HG03159 (cell line): ENCODE results near the gene NR1H4.
"Not testable (repeated sequence)": the region's sequence is repeated elsewhere in the genome, so short reads cannot be mapped to it uniquely, and the experiment has no call there.

Source experiments
- ATAC-seq: cut with Tn5 transposase; IDR thresholded peaks from one replicate; pipeline ENCODE4 v1.9.1; 2021; ENCODE audit warnings: mild to moderate bottlenecking, moderate library complexity; ENCODE audit not compliant: unreplicated experiment

The NR1H4 gene

GRCh38 chr12:100473716-100474150 lies at the start of gene NR1H4:
Gene NR1H4, plus strand, starts transcription at chr12:100473866. Its CDS starts 19,458 bp downstream, at chr12:100493324.
- ATAC-seq, result no peak

- no peak for ATAC-seq
These were observed 47.5 kb upstream of the NR1H4 start for GRCh38 chr12:100426145-100426544.

DNA sequence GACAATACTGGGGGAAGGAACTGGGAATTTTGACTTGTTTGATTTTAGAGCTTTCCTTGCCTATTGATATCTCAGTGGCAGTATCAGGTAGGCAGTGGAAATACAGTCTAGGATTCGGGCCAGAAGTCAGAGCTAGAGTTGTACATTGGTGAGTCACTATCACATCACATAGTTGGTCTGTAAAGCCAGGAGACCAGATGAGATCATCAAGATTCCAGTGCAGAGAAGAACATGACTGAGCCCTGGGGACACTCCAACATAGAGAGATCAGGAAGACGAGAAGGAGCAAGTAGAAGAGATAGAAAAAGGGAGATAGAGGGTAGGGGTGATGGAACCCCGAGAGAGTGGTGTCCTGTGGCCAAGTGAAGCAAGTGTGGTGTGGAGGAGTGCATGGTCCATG lies 46.6 kb upstream of the NR1H4 start:
- ATAC-seq, result no peak

- not testable (repeated sequence) for ATAC-seq
These were observed 43.4 kb upstream of the NR1H4 start for GRCh38 chr12:100430251-100430650.

DNA sequence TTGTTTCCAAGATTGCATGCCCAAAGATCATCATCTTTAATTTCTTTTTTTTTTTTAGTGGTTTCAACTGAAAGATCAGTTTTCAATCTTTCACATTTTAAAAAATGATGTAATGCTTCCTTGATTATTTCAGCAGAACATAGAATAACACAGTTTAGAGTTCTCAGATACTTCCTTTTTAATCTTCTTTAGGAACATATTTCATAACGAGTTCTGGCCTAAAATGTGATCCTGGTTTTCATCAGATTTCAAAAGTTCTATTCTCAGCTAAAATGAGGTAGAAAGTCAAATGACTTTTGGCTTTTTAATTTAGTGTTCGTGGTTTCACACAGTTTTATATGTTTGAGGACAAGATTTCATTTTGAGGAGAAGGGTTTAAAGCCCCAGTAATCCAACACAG lies 40.0 kb upstream of the NR1H4 start:
- no peak for ATAC-seq

- no peak for ATAC-seq
These were observed 39.5 kb upstream of the NR1H4 start for GRCh38 chr12:100434177-100434576.

GRCh38 chr12:100435957-100436356 lies 37.7 kb upstream of the NR1H4 start:
- ATAC-seq, result no peak

DNA sequence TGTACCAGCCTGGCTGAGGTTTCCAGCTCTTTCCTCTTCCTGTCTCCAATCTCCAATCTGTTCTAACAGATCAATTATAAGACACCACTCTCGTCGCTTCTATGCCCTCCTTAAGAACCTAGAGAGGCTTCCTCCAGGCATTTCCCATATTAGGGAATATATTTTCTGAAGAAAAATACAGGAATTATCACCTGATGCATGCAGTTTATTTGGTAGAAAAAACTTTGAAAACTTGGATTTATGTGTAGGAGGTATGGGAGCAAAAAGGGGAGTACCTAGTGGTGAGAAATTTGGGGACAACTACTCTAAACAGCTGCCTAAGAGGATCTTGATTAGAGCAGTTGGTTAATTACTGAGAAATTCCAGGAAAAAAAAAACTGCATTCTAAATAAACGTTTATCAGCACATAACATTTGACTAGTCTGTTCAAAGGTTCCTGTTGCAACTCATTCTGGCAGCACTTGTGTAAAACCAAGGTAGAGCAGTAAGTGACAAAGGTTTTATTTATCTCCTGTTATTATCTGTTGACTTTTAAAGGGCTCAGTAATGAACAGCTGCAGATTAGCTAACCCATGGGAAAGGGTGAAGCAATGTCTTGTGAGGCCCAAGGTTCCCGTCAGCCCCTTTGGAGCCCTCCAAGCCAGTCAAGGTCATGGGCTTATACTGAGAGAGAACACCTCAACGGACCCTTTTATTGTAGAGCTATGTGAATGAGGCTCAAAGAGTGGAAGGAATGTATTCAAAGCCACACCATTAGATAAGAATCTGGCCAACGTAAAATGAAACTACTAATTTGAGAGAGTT lies 36.4 kb upstream of the NR1H4 start:
- no peak for ATAC-seq

GRCh38 chr12:100439797-100440196 lies 33.9 kb upstream of the NR1H4 start:
- ATAC-seq, result no peak

DNA sequence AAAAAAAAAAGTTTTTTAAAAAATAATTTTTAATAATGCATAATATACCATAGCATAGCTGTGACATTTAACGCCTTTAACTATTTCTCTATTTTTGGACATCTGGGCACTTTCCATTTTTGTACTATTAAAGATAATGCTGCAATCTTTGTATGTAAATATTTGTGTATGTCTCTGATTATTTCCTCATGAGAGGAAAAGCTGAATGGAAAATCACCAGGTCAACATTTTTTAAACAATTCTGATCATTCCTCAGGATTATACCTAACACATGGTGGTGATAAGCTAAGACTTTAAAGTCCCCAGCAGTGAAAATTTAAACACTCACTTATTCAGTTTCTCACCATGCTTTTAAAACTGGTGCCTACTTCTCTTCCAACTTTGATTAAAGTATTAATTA lies 31.3 kb upstream of the NR1H4 start:
- no peak for ATAC-seq

- no peak for ATAC-seq
These were observed 30.2 kb upstream of the NR1H4 start for GRCh38 chr12:100443434-100443833.

DNA sequence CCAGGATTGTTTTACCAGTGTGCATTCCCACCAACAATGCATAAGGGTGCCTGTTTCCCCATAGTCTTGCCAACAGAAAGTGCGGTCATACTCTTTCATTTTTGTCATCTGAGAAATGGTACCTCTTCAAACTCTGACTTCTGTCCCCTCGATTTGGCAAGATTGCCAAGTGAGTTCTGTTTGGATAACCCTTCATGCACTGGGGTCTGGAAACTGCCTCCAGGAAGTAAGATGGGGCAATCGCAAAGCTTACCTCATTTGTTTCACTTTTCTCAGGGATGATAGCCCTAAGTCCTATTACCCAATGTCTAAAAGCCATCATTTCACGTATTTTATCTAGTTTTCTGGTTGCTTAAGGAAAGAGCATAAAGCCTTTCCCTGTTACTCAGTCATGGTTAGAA lies 28.6 kb upstream of the NR1H4 start:
- no peak for ATAC-seq

DNA sequence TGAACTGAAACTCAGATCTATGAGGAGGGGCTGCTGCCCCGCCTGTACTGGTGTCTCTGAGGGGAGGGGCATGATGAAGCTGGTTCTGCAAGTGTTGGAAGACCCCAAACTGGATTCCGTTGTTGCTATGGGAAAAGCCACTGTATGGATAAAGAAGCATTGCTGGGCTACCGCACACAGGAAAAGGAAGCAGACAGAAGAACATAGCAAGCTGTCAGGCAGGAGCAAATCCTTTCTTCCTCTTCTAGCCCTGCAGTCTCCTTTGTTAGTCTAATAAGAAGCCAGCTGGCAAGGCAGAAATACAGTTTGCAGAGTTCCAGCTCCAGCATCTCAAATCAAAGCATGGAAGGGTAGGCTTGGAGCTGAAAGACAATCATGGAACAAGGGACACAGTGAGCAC lies 26.3 kb upstream of the NR1H4 start:
- ATAC-seq, result no peak

DNA sequence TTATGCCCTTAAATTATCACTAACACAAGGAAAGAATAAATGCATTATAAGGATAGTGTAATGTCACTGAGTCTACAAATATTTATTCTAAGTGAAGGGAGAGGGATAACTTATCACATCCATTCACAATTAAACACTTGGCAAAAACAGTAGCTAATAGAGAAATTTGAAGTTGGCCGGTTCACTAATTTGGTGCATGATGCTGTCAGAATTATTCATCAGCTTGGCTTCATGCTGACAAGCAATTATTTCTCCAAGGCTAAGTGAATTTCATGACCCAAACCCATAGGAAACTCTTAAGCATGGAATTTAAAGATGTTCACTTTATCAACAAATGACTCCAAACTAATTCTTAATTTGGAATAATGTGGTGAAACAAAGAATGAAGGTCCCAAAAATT lies 25.0 kb upstream of the NR1H4 start:
- ATAC-seq, result no peak

DNA sequence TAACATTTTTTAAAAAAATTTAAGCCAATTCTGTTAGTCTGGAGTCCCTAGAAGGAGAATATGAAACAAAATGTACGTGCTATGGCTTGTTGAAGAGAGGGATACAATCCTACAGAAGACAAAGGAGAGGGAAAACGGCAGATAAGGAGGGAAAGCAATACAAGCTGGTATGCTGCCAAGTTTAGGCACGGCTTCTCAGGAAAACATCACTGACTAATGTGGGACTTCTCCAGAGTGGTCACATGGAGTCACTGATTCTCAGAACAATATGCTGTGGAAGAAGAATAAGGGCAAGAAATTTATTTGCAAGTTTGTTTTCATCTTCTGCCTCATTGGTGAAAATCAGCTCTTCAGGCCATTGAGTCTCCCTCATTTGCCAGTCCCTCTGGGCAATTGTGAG lies 22.9 kb upstream of the NR1H4 start:
- ATAC-seq, result no peak

GRCh38 chr12:100453951-100454350 lies 19.7 kb upstream of the NR1H4 start:
- no peak for ATAC-seq

DNA sequence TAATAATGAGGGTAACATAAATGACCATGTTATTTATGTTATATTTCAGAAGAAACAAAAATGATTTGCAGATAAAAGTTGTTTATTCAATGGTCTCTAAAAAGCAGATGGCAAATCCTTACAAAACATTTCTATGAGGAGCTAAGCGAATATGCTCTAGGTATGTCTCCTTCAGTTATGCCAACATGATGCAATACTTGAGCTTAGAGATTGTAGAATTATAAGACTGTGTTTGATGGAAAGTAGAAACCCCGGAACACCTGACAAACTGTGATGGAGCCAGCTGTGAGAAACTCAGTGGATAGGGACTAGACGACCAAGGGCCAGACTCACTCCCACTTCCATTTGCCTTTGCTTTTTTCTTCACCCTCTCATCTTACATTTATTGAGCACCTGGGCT lies 17.8 kb upstream of the NR1H4 start:
- no peak for ATAC-seq

DNA sequence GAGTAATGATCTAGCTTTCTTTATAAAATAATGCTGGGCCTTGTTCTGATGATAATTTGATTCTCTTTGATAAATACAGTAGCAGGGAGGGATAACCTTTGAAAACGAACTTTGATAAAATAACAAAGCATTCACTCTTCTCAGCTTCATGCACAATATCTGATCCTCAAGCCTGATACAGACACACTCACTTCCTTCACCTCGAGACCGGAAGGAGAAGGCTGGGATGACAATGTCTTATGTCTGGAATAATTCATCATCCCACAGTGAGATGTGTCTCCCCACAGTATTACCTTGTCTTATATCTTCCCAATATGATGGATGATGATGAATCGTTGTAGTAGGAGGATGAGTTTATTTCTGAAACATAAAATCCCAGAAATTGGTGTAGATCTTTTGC lies 15.5 kb upstream of the NR1H4 start:
- no peak for ATAC-seq

DNA sequence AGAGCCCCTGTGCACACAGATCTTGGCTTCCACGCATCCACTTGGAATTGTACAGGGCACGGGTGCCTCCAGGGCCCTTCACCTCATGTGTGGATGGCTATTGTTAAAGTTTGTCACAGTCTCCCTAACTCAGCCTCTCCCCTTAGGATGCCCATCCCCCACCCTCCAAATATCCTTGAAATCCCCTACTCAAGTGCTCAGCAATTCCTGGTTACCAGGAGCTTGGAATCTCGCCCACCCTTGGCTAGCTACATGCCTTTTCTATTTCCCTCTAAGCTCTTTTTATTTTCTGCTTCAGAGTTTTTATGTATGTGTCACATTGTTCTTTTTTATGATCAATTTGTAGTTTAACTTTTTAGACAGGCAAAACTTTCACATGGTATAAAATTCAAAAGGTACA lies 13.0 kb upstream of the NR1H4 start:
- ATAC-seq, result no peak

DNA sequence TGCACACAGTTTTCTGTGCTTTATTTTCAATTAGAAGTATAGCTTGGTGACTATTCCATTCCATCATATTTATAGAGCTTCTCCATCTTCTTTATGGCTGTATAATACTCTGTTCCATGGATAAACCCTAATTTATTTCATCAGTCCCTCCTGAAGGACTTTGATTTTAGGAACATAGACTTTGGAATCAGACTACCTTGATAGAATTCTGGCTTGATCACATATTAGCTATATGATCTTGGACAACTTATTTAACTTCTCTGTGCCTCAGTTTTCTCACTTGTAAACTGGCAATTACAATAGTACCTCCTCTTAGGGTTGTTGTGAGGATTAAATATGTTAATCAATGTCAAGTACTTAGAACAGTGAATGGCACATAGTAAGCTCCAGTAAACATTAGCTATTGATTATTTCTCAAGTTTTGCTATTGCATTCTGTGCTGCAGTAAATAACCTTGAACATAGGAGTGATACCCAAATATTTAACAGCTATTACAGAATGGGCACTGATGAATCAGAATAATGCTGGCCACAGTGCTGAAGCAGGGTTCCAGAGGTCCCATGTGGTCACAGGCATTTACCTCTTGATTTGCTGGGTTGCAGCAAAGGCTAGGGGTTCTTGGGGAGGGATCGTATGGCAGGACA lies 12.2 kb upstream of the NR1H4 start:
- ATAC-seq, result no peak

DNA sequence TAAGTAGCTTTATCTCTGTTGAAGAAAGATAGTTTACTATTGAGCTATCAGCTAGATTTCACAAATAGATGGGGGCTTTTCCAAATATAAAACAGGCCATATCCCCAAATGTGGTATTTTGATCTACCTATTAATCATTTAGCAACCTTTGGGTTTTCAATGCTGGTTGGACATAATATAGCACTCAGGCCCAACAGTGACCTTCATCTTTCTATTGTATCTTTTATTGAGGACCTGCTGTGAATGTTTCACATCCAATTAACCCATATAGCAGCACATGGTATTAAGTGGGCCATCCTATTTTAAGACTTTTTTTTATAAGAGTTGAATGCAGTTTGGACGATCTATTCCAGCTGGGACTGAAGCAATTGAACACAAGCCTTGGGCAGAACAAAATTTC lies 10.0 kb upstream of the NR1H4 start:
- no peak for ATAC-seq

DNA sequence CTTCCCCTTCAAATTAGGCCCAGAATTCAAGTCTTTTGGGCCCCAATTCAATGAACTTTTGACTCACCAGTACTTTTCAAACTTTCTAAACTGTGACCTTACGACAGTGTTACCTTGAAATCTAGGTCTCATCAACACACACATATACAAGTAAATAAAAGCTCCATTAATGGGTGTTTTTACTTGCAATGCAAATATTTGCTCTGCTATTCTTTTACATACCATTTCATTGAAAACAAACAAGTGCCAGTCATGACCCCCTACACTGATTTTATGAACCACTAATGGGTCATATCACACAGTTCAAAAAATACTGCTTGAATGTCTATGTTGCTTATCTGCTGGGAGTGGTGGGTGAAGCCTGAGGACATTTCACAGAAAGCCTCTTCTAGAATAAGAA lies 9.1 kb upstream of the NR1H4 start:
- ATAC-seq, result no peak

GRCh38 chr12:100468126-100468525 lies 5.5 kb upstream of the NR1H4 start:
- ATAC-seq, result no peak
